IMR-90 (cell line): ENCODE results near the gene TLR10. TPM values are rescaled to one million over a fixed set of nuclear protein-coding genes. Genes with fewer than 3 reads are reported as not detected.

ENCODE experiments used
- ATAC-seq: fragments of 200-7000 bp; cut with Tn5 transposase; 2 replicates; pipeline ENCODE4 v1.9.1; 2020; ENCODE audit warnings: low read depth, mild to moderate bottlenecking, moderate library complexity
- BruUV-seq: library from RNA; stranded (reverse); fragments of 400-500 nt; replicated peaks from 2 replicates; lab custom pipeline; 2021; lab: Mats Ljungman, UMichigan
- CTCF ChIA-PET: fragments of 300-600 bp; formaldehyde crosslinking; extraction: SDS; loops from one replicate; lab custom pipeline; 2021; ENCODE audit warnings: antibody characterized with exemption; lab: Yijun Ruan, JAX
- POLR2A ChIA-PET: fragments of 300-600 bp; sonication (Branson Sonifier 250); formaldehyde crosslinking; loops from one replicate; lab custom pipeline; 2022; ENCODE audit warnings: antibody characterized with exemption; ENCODE audit not compliant: unreplicated experiment; lab: Charles Lee
- DNase-seq: peaks from one replicate; pipeline ENCODE4 v3.0.0; 2013
- H2AFZ ChIP-seq: replicated peaks from 2 replicates; pipeline ENCODE3; 2013; ENCODE audit warnings: low read length, mild to moderate bottlenecking; ENCODE audit not compliant: poor library complexity
- H2AK5ac ChIP-seq: 2 replicates; pipeline ENCODE4 v1.6.1; 2013; ENCODE audit warnings: low read depth, low read length, inconsistent platforms
- H2AK9ac ChIP-seq: replicated peaks from 2 replicates; pipeline ENCODE3; 2013; ENCODE audit warnings: mild to moderate bottlenecking, low read depth, low read length, moderate library complexity; ENCODE audit not compliant: poor library complexity
- H2BK120ac ChIP-seq: 2 replicates; pipeline ENCODE4 v1.6.1; 2013; ENCODE audit warnings: low read depth, low read length, inconsistent platforms
- H2BK15ac ChIP-seq: 3 replicates; pipeline ENCODE4 v1.6.1; 2013; ENCODE audit warnings: low read depth, low read length, inconsistent platforms
- H2BK20ac ChIP-seq: 2 replicates; pipeline ENCODE4 v1.6.1; 2013; ENCODE audit warnings: low read depth, mild to moderate bottlenecking, inconsistent platforms, low read length, moderate library complexity
- H2BK5ac ChIP-seq: 2 replicates; pipeline ENCODE4 v1.6.1; 2013; ENCODE audit warnings: mild to moderate bottlenecking, low read depth, low read length, inconsistent platforms; ENCODE audit not compliant: poor library complexity, severe bottlenecking
- H3K14ac ChIP-seq: replicated peaks from 2 replicates; pipeline ENCODE4 v1.6.1; 2013; ENCODE audit warnings: low read depth, low read length, inconsistent platforms
- H3K18ac ChIP-seq: 2 replicates; pipeline ENCODE4 v1.6.1; 2013; ENCODE audit warnings: low read depth, low read length, control low read depth
- H3K23ac ChIP-seq: 2 replicates; pipeline ENCODE4 v1.6.1; 2013; ENCODE audit warnings: low read depth, low read length, inconsistent platforms
- H3K27ac ChIP-seq: 2 replicates; pipeline ENCODE4 v1.5.1; 2013; ENCODE audit warnings: mild to moderate bottlenecking, control low read depth, low read length; ENCODE audit not compliant: insufficient read depth
- H3K27me3 ChIP-seq: 2 replicates; pipeline ENCODE4 v1.6.1; 2013; ENCODE audit warnings: low read length; ENCODE audit not compliant: control insufficient read depth, insufficient read depth
- H3K36me3 ChIP-seq: 2 replicates; pipeline ENCODE4 v1.6.1; 2013; ENCODE audit warnings: low read length, mixed read lengths; ENCODE audit not compliant: control insufficient read depth, insufficient read depth
- H3K4ac ChIP-seq: 2 replicates; pipeline ENCODE4 v1.6.1; 2013; ENCODE audit warnings: low read depth, low read length, inconsistent platforms
- H3K4me1 ChIP-seq: 2 replicates; pipeline ENCODE4 v1.6.1; 2013; ENCODE audit warnings: low read length, mixed read lengths; ENCODE audit not compliant: control insufficient read depth, insufficient read depth
- H3K4me2 ChIP-seq: 2 replicates; pipeline ENCODE4 v1.6.1; 2013; ENCODE audit warnings: low read depth, mild to moderate bottlenecking, control low read depth, low read length, moderate library complexity
- H3K4me3 ChIP-seq: 2 replicates; pipeline ENCODE4 v1.5.1; 2013; ENCODE audit warnings: low read depth, mild to moderate bottlenecking, control low read depth, low read length, moderate library complexity; ENCODE audit not compliant: insufficient read depth
- H3K56ac ChIP-seq: 2 replicates; pipeline ENCODE4 v1.6.1; 2013; ENCODE audit warnings: low read length, inconsistent platforms; ENCODE audit not compliant: insufficient read depth; ENCODE audit errors: extremely low read depth
- H3K79me1 ChIP-seq, 2 experiments: 2 replicates each; pipeline ENCODE4 v1.6.1; 2013; ENCODE audit warnings: low read length in 2 of 2, inconsistent platforms in 1 of 2, low read depth in 1 of 2
- H3K9ac ChIP-seq: 2 replicates; pipeline ENCODE4 v1.6.1; 2013; ENCODE audit warnings: low read depth, low read length, control low read depth
- H3K9me1 ChIP-seq: 2 replicates; pipeline ENCODE4 v1.6.1; 2013; ENCODE audit warnings: low read length, inconsistent platforms; ENCODE audit not compliant: insufficient read depth
- H3K9me3 ChIP-seq: 2 replicates; pipeline ENCODE4 v1.6.1; 2013; ENCODE audit warnings: low read length; ENCODE audit not compliant: control insufficient read depth, insufficient read depth
- H4K20me1 ChIP-seq: 2 replicates; pipeline ENCODE4 v1.6.1; 2013; ENCODE audit warnings: low read length, inconsistent platforms; ENCODE audit not compliant: insufficient read depth
- H4K5ac ChIP-seq: 2 replicates; pipeline ENCODE4 v1.6.1; 2013; ENCODE audit warnings: mild to moderate bottlenecking, low read depth, low read length, control low read depth
- H4K8ac ChIP-seq, 2 experiments: 2 replicates each; pipeline ENCODE4 v1.6.1; 2013; ENCODE audit warnings: low read depth in 2 of 2, low read length in 2 of 2, control low read depth in 1 of 2, inconsistent platforms in 1 of 2
- H4K91ac ChIP-seq: 2 replicates; pipeline ENCODE4 v1.6.1; 2013; ENCODE audit warnings: low read depth, low read length, inconsistent platforms; ENCODE audit not compliant: insufficient read depth
- BHLHE40 ChIP-seq: fragments of 150-350 bp; IDR thresholded peaks from 2 replicates; pipeline ENCODE4 v1.6.1; 2016; ENCODE audit warnings: mild to moderate bottlenecking, low read depth, low read length
- ELK1 ChIP-seq: fragments of 150-350 bp; IDR thresholded peaks from 2 replicates; pipeline ENCODE4 v1.6.1; 2016; ENCODE audit warnings: low read depth, mild to moderate bottlenecking, low read length, moderate library complexity, borderline replicate concordance
- MAZ ChIP-seq: IDR thresholded peaks from 2 replicates; pipeline ENCODE4 v1.6.1; 2012; ENCODE audit warnings: low read depth, mild to moderate bottlenecking, low read length, improper control_type of control experiment, moderate library complexity, borderline replicate concordance
- NFE2L2 ChIP-seq: fragments of 150-350 bp; IDR thresholded peaks from 2 replicates; pipeline ENCODE4 v1.6.1; 2016; ENCODE audit warnings: low read depth, mild to moderate bottlenecking, low read length
- RCOR1 ChIP-seq: IDR thresholded peaks from 2 replicates; pipeline ENCODE4 v1.6.1; 2012; ENCODE audit warnings: mild to moderate bottlenecking, low read length, improper control_type of control experiment; ENCODE audit not compliant: insufficient replicate concordance
- RFX5 ChIP-seq: IDR thresholded peaks from 2 replicates; pipeline ENCODE4 v1.8.0; 2012; ENCODE audit warnings: low read depth, mild to moderate bottlenecking, low read length, moderate library complexity
- WGBS, 2 experiments: methylation state at CpG; one replicate each; pipeline versions ENCODE4 v1.1.5 to v1.1.7; 2013; ENCODE audit warnings: missing lambda C conversion rate in 2 of 2; ENCODE audit not compliant: insufficient read length in 1 of 2; ENCODE audit errors: extremely low coverage in 2 of 2; 5-methylcytosine and 5-hydroxymethylcytosine counted together
- dilution Hi-C: fragments of 300-500 bp; cut with HindIII; formaldehyde crosslinking; loops from one replicate; pipeline ENCODE4 v1.14.3; 2018; ENCODE audit warnings: low sequenced_read_pairs; ENCODE audit not compliant: unreplicated experiment
- in situ Hi-C: fragments of 300-500 bp; cut with MboI; formaldehyde crosslinking; loops from 3 replicates; pipeline ENCODE4 v1.14.3; 2019; ENCODE audit warnings: low sequenced_read_pairs, inconsistent platforms, mixed read lengths
- intact Hi-C: fragments of 100-400 bp; cut with micrococcal nuclease; formaldehyde crosslinking; loops from 2 replicates; pipeline ENCODE4 v1.10.0; 2022
- polyA plus RNA-seq, 3 experiments: library from polyadenylated mRNA; depleted of rRNA; stranded (reverse); fragments of >200 nt; gene quantifications; 2 replicates each; pipeline ENCODE4 v1.2.3, GENCODE V29; 2012; ENCODE audit warnings: low replicate concordance in 1 of 3
- total RNA-seq: library from RNA; depleted of rRNA; stranded (reverse); fragments of >200 nt; gene quantifications from 2 replicates; pipeline ENCODE4 v1.2.3, GENCODE V29; 2012

Gene TLR10
- total and polyA plus RNA-seq, 2 of the 4 experiments (the other 2 are of a cell fraction) = not detected

- Histone ChIP-seq H3K4me1 (no peaks in the 10 kb centered on the region), H4K20me1 (no peaks in the 10 kb centered on the region), H4K91ac (no peak overlapping the region), H2AFZ (no peak overlapping the region), H3K9me1 (no peaks in the 10 kb centered on the region), H3K27me3 (peaks cover 3% of the 10 kb centered on the region; the same call in 1 of the 2 replicates), H2BK15ac (no peak overlapping the region), H2AK5ac (no peak overlapping the region), H2BK20ac (no peak overlapping the region), H2BK120ac (no peak overlapping the region), H3K79me1 (no peaks in the 10 kb centered on the region), H3K4me2 (no peak overlapping the region), H4K5ac (no peak overlapping the region), H3K36me3 (no peaks in the 10 kb centered on the region), H3K9me3 (no peaks in the 10 kb centered on the region), H3K56ac (no peak overlapping the region), H3K27ac (no peak overlapping the region), H4K8ac (no peak overlapping the region), H3K14ac (no peak overlapping the region), H3K9ac (no peak overlapping the region), H3K4ac (no peak overlapping the region), H3K4me3 (no peak overlapping the region), H3K23ac (no peak overlapping the region), H2BK5ac (no peak overlapping the region), H3K18ac (no peak overlapping the region), H2AK9ac (no peak overlapping the region)
- intact Hi-C loops (no loop called here), dilution Hi-C loops (no loop called here), in situ Hi-C loops (loop anchor here (5.0 kb wide), 1 partner anchor 373 kb away; no protein-coding TSS in a partner anchor)
- TF ChIP-seq RFX5 (no peak), BHLHE40 (no peak), MAZ (no peak), ELK1 (no peak), RCOR1 (no peak), NFE2L2 (no peak)
- POLR2A ChIA-PET = no interaction called here
- no TSS peak for BruUV-seq
- CTCF ChIA-PET = no interaction called here
- WGBS, 2 experiments = no CpG with 5 or more reads among the region's 3 CpGs
- ATAC-seq (no peak), DNase-seq (no peak)
Observed at GRCh38 chr4:38764277-38764676, 18.5 kb downstream of the TLR10 start.
